WTC11 (cell line): ENCODE measurements around the gene UTY. TPM values are rescaled to one million over a fixed set of nuclear protein-coding genes. Genes with fewer than 3 reads are reported as not detected.

Experiments used
- ATF6 ChIP-seq: sonication (generic); formaldehyde crosslinking; IDR thresholded peaks from 2 replicates; pipeline ENCODE4 v1.8.1; 2023; ENCODE audit warnings: mild to moderate bottlenecking, missing genetic modification reagents
- CBFB ChIP-seq: sonication (generic); formaldehyde crosslinking; IDR thresholded peaks from 2 replicates; pipeline ENCODE4 v1.8.1; 2022; ENCODE audit warnings: mild to moderate bottlenecking, low read depth, missing genetic modification reagents
- FOXJ3 ChIP-seq: sonication (generic); formaldehyde crosslinking; IDR thresholded peaks from 2 replicates; pipeline ENCODE4 v1.9.0; 2021; ENCODE audit warnings: missing genetic modification reagents, mild to moderate bottlenecking, borderline replicate concordance
- FOXK1 ChIP-seq: sonication (generic); formaldehyde crosslinking; IDR thresholded peaks from 2 replicates; pipeline ENCODE4 v1.8.0; 2022; ENCODE audit warnings: mild to moderate bottlenecking, moderate library complexity, missing genetic modification reagents
- FOXP4 ChIP-seq: sonication (generic); formaldehyde crosslinking; IDR thresholded peaks from 2 replicates; pipeline ENCODE4 v1.8.0; 2022; ENCODE audit warnings: mild to moderate bottlenecking, missing genetic modification reagents
- RORB ChIP-seq: fragments of 250-450 bp; sonication (Bioruptor Pico); IDR thresholded peaks from 2 replicates; pipeline ENCODE4 v1.9.0; 2021; ENCODE audit warnings: mild to moderate bottlenecking
- SMAD4 ChIP-seq: sonication (generic); formaldehyde crosslinking; IDR thresholded peaks from 2 replicates; pipeline ENCODE4 v1.8.0; 2022; ENCODE audit warnings: mild to moderate bottlenecking, missing genetic modification reagents
- ZNF219 ChIP-seq: sonication (generic); formaldehyde crosslinking; IDR thresholded peaks from 2 replicates; pipeline ENCODE4 v1.8.0; 2023; ENCODE audit warnings: missing genetic modification reagents, mild to moderate bottlenecking, borderline replicate concordance
- ZNF263 ChIP-seq: sonication (generic); formaldehyde crosslinking; IDR thresholded peaks from 2 replicates; pipeline ENCODE4 v1.8.1; 2022; ENCODE audit warnings: low read depth, mild to moderate bottlenecking, moderate library complexity, missing genetic modification reagents
- ZNF317 ChIP-seq: sonication (generic); formaldehyde crosslinking; IDR thresholded peaks from 2 replicates; pipeline ENCODE4 v1.8.1; 2023; ENCODE audit warnings: low read depth, mild to moderate bottlenecking, moderate library complexity, missing genetic modification reagents, borderline replicate concordance
- ZNF416 ChIP-seq: fragments of 250-450 bp; sonication (Bioruptor Pico); IDR thresholded peaks from 2 replicates; pipeline ENCODE4 v1.9.0; 2021; ENCODE audit warnings: mild to moderate bottlenecking, inconsistent platforms
- total RNA-seq: library from RNA; stranded (reverse); gene quantifications from 3 replicates; pipeline ENCODE4 v1.2.3, GENCODE V29; 2021
- TF ChIP-seq, protein P1 (sequence below): sonication (generic); formaldehyde crosslinking; IDR thresholded peaks from 2 replicates; pipeline ENCODE4 v1.8.0; 2022; ENCODE audit warnings: missing genetic modification reagents
- TF ChIP-seq, protein P2 (sequence below): sonication (generic); formaldehyde crosslinking; IDR thresholded peaks from 2 replicates; pipeline ENCODE4 v1.8.0; 2023; ENCODE audit warnings: missing genetic modification reagents, mild to moderate bottlenecking, borderline replicate concordance
- TF ChIP-seq, protein P3 (sequence below): sonication (generic); formaldehyde crosslinking; IDR thresholded peaks from 2 replicates; pipeline ENCODE4 v1.8.1; 2023; ENCODE audit warnings: mild to moderate bottlenecking, missing genetic modification reagents, borderline replicate concordance

Gene UTY
- total RNA-seq, 1 experiment from 2014 or later, result 23.3 TPM

GRCh38 chrY:13520474-13520873 lies 40.6 kb upstream of the UTY start (continued):
- TF ChIP-seq ATF6 (CRISPR knock-in tag), result no peak
- TF ChIP-seq ZNF317 (CRISPR knock-in tag), result no peak
- TF ChIP-seq FOXP4 (CRISPR knock-in tag), result no peak
- no peak for TF ChIP-seq SMAD4 (CRISPR knock-in tag)
- no peak for TF ChIP-seq CBFB
- no peak for TF ChIP-seq ZNF263 (CRISPR knock-in tag)
- TF ChIP-seq, protein P1, sequence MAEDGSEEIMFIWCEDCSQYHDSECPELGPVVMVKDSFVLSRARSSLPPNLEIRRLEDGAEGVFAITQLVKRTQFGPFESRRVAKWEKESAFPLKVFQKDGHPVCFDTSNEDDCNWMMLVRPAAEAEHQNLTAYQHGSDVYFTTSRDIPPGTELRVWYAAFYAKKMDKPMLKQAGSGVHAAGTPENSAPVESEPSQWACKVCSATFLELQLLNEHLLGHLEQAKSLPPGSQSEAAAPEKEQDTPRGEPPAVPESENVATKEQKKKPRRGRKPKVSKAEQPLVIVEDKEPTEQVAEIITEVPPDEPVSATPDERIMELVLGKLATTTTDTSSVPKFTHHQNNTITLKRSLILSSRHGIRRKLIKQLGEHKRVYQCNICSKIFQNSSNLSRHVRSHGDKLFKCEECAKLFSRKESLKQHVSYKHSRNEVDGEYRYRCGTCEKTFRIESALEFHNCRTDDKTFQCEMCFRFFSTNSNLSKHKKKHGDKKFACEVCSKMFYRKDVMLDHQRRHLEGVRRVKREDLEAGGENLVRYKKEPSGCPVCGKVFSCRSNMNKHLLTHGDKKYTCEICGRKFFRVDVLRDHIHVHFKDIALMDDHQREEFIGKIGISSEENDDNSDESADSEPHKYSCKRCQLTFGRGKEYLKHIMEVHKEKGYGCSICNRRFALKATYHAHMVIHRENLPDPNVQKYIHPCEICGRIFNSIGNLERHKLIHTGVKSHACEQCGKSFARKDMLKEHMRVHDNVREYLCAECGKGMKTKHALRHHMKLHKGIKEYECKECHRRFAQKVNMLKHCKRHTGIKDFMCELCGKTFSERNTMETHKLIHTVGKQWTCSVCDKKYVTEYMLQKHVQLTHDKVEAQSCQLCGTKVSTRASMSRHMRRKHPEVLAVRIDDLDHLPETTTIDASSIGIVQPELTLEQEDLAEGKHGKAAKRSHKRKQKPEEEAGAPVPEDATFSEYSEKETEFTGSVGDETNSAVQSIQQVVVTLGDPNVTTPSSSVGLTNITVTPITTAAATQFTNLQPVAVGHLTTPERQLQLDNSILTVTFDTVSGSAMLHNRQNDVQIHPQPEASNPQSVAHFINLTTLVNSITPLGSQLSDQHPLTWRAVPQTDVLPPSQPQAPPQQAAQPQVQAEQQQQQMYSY (CRISPR knock-in tag), result no peak
- TF ChIP-seq, protein P2, sequence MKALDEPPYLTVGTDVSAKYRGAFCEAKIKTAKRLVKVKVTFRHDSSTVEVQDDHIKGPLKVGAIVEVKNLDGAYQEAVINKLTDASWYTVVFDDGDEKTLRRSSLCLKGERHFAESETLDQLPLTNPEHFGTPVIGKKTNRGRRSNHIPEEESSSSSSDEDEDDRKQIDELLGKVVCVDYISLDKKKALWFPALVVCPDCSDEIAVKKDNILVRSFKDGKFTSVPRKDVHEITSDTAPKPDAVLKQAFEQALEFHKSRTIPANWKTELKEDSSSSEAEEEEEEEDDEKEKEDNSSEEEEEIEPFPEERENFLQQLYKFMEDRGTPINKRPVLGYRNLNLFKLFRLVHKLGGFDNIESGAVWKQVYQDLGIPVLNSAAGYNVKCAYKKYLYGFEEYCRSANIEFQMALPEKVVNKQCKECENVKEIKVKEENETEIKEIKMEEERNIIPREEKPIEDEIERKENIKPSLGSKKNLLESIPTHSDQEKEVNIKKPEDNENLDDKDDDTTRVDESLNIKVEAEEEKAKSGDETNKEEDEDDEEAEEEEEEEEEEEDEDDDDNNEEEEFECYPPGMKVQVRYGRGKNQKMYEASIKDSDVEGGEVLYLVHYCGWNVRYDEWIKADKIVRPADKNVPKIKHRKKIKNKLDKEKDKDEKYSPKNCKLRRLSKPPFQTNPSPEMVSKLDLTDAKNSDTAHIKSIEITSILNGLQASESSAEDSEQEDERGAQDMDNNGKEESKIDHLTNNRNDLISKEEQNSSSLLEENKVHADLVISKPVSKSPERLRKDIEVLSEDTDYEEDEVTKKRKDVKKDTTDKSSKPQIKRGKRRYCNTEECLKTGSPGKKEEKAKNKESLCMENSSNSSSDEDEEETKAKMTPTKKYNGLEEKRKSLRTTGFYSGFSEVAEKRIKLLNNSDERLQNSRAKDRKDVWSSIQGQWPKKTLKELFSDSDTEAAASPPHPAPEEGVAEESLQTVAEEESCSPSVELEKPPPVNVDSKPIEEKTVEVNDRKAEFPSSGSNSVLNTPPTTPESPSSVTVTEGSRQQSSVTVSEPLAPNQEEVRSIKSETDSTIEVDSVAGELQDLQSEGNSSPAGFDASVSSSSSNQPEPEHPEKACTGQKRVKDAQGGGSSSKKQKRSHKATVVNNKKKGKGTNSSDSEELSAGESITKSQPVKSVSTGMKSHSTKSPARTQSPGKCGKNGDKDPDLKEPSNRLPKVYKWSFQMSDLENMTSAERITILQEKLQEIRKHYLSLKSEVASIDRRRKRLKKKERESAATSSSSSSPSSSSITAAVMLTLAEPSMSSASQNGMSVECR, result no peak
- TF ChIP-seq ZNF416, result no peak
- TF ChIP-seq FOXJ3 (CRISPR knock-in tag), result no peak
- TF ChIP-seq, protein P3, sequence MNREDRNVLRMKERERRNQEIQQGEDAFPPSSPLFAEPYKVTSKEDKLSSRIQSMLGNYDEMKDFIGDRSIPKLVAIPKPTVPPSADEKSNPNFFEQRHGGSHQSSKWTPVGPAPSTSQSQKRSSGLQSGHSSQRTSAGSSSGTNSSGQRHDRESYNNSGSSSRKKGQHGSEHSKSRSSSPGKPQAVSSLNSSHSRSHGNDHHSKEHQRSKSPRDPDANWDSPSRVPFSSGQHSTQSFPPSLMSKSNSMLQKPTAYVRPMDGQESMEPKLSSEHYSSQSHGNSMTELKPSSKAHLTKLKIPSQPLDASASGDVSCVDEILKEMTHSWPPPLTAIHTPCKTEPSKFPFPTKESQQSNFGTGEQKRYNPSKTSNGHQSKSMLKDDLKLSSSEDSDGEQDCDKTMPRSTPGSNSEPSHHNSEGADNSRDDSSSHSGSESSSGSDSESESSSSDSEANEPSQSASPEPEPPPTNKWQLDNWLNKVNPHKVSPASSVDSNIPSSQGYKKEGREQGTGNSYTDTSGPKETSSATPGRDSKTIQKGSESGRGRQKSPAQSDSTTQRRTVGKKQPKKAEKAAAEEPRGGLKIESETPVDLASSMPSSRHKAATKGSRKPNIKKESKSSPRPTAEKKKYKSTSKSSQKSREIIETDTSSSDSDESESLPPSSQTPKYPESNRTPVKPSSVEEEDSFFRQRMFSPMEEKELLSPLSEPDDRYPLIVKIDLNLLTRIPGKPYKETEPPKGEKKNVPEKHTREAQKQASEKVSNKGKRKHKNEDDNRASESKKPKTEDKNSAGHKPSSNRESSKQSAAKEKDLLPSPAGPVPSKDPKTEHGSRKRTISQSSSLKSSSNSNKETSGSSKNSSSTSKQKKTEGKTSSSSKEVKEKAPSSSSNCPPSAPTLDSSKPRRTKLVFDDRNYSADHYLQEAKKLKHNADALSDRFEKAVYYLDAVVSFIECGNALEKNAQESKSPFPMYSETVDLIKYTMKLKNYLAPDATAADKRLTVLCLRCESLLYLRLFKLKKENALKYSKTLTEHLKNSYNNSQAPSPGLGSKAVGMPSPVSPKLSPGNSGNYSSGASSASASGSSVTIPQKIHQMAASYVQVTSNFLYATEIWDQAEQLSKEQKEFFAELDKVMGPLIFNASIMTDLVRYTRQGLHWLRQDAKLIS (CRISPR knock-in tag), result no peak
- no peak for TF ChIP-seq RORB (CRISPR knock-in tag)
- no peak for TF ChIP-seq ZNF219
- no peak for TF ChIP-seq FOXK1 (CRISPR knock-in tag)
